Muscle of leg (tissue), 11 donors: ENCODE results near the gene TMEM192. TPM values are rescaled to one million over a fixed set of nuclear protein-coding genes. Genes with fewer than 3 reads are reported as not detected.
"Not testable (repeated sequence)": the region's sequence is repeated elsewhere in the genome, so short reads cannot be mapped to it uniquely, and the experiment has no call there.

Source experiments
- DNase-seq: peaks from one replicate; pipeline ENCODE4 v3.0.0; 2013
- H3K27ac ChIP-seq: one replicate; pipeline ENCODE4 v1.5.1; 2013; ENCODE audit warnings: mild to moderate bottlenecking, low read length, control low read depth
- H3K27me3 ChIP-seq: one replicate; pipeline ENCODE4 v1.6.1; 2013; ENCODE audit warnings: low read length; ENCODE audit not compliant: control insufficient read depth, insufficient read depth
- H3K36me3 ChIP-seq: one replicate; pipeline ENCODE4 v1.6.1; 2013; ENCODE audit warnings: low read length; ENCODE audit not compliant: control insufficient read depth, insufficient read depth
- H3K4me1 ChIP-seq: one replicate; pipeline ENCODE4 v1.6.1; 2013; ENCODE audit warnings: low read length; ENCODE audit not compliant: control insufficient read depth, insufficient read depth
- H3K4me3 ChIP-seq: one replicate; pipeline ENCODE4 v1.5.1; 2013; ENCODE audit warnings: low read length, control low read depth
- H3K9me3 ChIP-seq: replicated peaks from 2 replicates; pipeline ENCODE4 v1.6.1; 2013; ENCODE audit warnings: low read depth, low read length; ENCODE audit not compliant: control insufficient read depth
- WGBS: methylation state at CpG from one replicate; pipeline ENCODE4 v1.1.5; 2013; ENCODE audit warnings: missing lambda C conversion rate; ENCODE audit not compliant: insufficient coverage; 5-methylcytosine and 5-hydroxymethylcytosine counted together
- polyA plus RNA-seq, 8 donors: library from polyadenylated mRNA; unstranded; fragments of 120-200 nt; gene quantifications; one replicate each; pipeline versions ENCODE4 v1.2.1 to v1.2.3, GENCODE V29; 2013; ENCODE audit warnings: inconsistent platforms in 1 of 8, low replicate concordance in 1 of 8; ENCODE audit not compliant: insufficient read length in 8 of 8, insufficient read depth in 1 of 8
- total RNA-seq: library from RNA; stranded (reverse); fragments of 120-200 nt; gene quantifications from one replicate; pipeline ENCODE4 v1.2.4, GENCODE V29; 2013

TMEM192 gene
- total and polyA plus RNA-seq, 9 donors, result 9.2 to 12.5 (median 10.7) TPM

GRCh38 chr4:165101641-165102040 is 11.0 kb downstream of the TMEM192 start:
- 77% methylated on average over 3 of the region's 3 CpGs for WGBS
- no peak for DNase-seq
- H3K36me3 ChIP-seq, result peaks cover 17% of the 10 kb centered on the region
- H3K4me3 ChIP-seq, result no peak overlapping the region
- H3K9me3 ChIP-seq, result no peaks in the 10 kb centered on the region
- no peak overlapping the region for H3K27ac ChIP-seq
- no peaks in the 10 kb centered on the region for H3K27me3 ChIP-seq
- no peaks in the 10 kb centered on the region for H3K4me1 ChIP-seq

- no CpG with 5 or more reads among the region's 2 CpGs for WGBS
- Histone ChIP-seq H3K9me3 (no peaks in the 10 kb centered on the region), H3K36me3 (peaks cover 15% of the 10 kb centered on the region), H3K4me1 (no peaks in the 10 kb centered on the region), H3K4me3 (no peak overlapping the region), H3K27me3 (no peaks in the 10 kb centered on the region), H3K27ac (no peak overlapping the region)
- DNase-seq, result peak; percentile 37
Observed at GRCh38 chr4:165096776-165097175, 15.9 kb downstream of the TMEM192 start.

- peak; percentile 11 for DNase-seq
- Histone ChIP-seq H3K36me3 (peaks cover 7% of the 10 kb centered on the region), H3K4me3 (no peak overlapping the region), H3K9me3 (no peaks in the 10 kb centered on the region), H3K27me3 (no peaks in the 10 kb centered on the region), H3K4me1 (no peaks in the 10 kb centered on the region), H3K27ac (no peak overlapping the region)
- 83% methylated on average over 1 of the region's 1 CpG for WGBS
Observed at GRCh38 chr4:165095291-165095690, 17.4 kb downstream of the TMEM192 start.

- Histone ChIP-seq H3K36me3 (peaks cover 7% of the 10 kb centered on the region), H3K27ac (no peak overlapping the region), H3K9me3 (no peaks in the 10 kb centered on the region), H3K27me3 (no peaks in the 10 kb centered on the region), H3K4me3 (no peak overlapping the region), H3K4me1 (no peaks in the 10 kb centered on the region)
- no peak for DNase-seq
- WGBS, result 100% methylated on average over 1 of the region's 3 CpGs
Observed at GRCh38 chr4:165094873-165095272, 17.8 kb downstream of the TMEM192 start.

- not testable (repeated sequence) for DNase-seq, H3K9me3 ChIP-seq, H3K4me1 ChIP-seq, H3K27ac ChIP-seq, H3K4me3 ChIP-seq, H3K27me3 ChIP-seq
- 100% methylated on average over 2 of the region's 8 CpGs for WGBS
- H3K36me3 ChIP-seq, result peaks cover 14% of the 10 kb centered on the region
Observed at GRCh38 chr4:165092187-165092586, 20.5 kb downstream of the TMEM192 start.

GRCh38 chr4:165088366-165088765 is 24.3 kb downstream of the TMEM192 start:
- peaks cover 26% of the 10 kb centered on the region for H3K36me3 ChIP-seq
- no peak overlapping the region for H3K4me3 ChIP-seq
- no peaks in the 10 kb centered on the region for H3K4me1 ChIP-seq
- DNase-seq, result no peak
- no peaks in the 10 kb centered on the region for H3K27me3 ChIP-seq
- no peak overlapping the region for H3K27ac ChIP-seq
- no peaks in the 10 kb centered on the region for H3K9me3 ChIP-seq
- 94% methylated on average over 2 of the region's 3 CpGs for WGBS

- peaks cover 26% of the 10 kb centered on the region for H3K36me3 ChIP-seq
- DNase-seq, result no peak
- no peaks in the 10 kb centered on the region for H3K9me3 ChIP-seq
- H3K4me1 ChIP-seq, result no peaks in the 10 kb centered on the region
- H3K27me3 ChIP-seq, result no peaks in the 10 kb centered on the region
- H3K4me3 ChIP-seq, result no peak overlapping the region
- no CpG with 5 or more reads among the region's 2 CpGs for WGBS
- no peak overlapping the region for H3K27ac ChIP-seq
Observed at GRCh38 chr4:165085946-165086345, 26.7 kb downstream of the TMEM192 start.

GRCh38 chr4:165084787-165085186 is 27.9 kb downstream of the TMEM192 start:
- not testable (repeated sequence) for H3K4me1 ChIP-seq, H3K27me3 ChIP-seq, H3K27ac ChIP-seq, H3K9me3 ChIP-seq, DNase-seq, H3K4me3 ChIP-seq
- H3K36me3 ChIP-seq, result peaks cover 26% of the 10 kb centered on the region
- WGBS, result no CpG with 5 or more reads among the region's 7 CpGs

- Histone ChIP-seq H3K27me3 (no peaks in the 10 kb centered on the region), H3K4me1 (peaks cover 2% of the 10 kb centered on the region), H3K36me3 (peaks cover 5% of the 10 kb centered on the region), H3K4me3 (no peak overlapping the region), H3K27ac (no peak overlapping the region), H3K9me3 (no peaks in the 10 kb centered on the region)
- peak; percentile 68 for DNase-seq
- 0% methylated on average over 1 of the region's 6 CpGs for WGBS
Observed at GRCh38 chr4:165079476-165079875, 33.2 kb downstream of the TMEM192 start.

GRCh38 chr4:165077034-165077578 is 35.6 kb downstream of the TMEM192 start:
- no peak for DNase-seq
- Histone ChIP-seq H3K27me3 (no peaks in the 10 kb centered on the region), H3K9me3 (no peaks in the 10 kb centered on the region), H3K4me3 (no peak overlapping the region), H3K27ac (no peak overlapping the region), H3K4me1 (peaks cover 2% of the 10 kb centered on the region), H3K36me3 (peaks cover 3% of the 10 kb centered on the region)
- 100% methylated on average over 2 of the region's 5 CpGs for WGBS

- not testable (repeated sequence) for H3K9me3 ChIP-seq, H3K27me3 ChIP-seq, H3K4me1 ChIP-seq, H3K27ac ChIP-seq, H3K36me3 ChIP-seq, DNase-seq, H3K4me3 ChIP-seq
- WGBS, result 72% methylated on average over 5 of the region's 11 CpGs
Observed at GRCh38 chr4:165073346-165073745, 39.3 kb downstream of the TMEM192 start.
